ENCODE results near the gene TVP23C. TPM values are rescaled to one million over a fixed set of nuclear protein-coding genes. Genes with fewer than 3 reads are reported as not detected.

TVP23C gene
- total and polyA plus RNA-seq, 2 donors (not counting 3 experiments of a cell fraction or from before 2014, with no cell fraction given), result 6.4 to 36.3 TPM

DNA sequence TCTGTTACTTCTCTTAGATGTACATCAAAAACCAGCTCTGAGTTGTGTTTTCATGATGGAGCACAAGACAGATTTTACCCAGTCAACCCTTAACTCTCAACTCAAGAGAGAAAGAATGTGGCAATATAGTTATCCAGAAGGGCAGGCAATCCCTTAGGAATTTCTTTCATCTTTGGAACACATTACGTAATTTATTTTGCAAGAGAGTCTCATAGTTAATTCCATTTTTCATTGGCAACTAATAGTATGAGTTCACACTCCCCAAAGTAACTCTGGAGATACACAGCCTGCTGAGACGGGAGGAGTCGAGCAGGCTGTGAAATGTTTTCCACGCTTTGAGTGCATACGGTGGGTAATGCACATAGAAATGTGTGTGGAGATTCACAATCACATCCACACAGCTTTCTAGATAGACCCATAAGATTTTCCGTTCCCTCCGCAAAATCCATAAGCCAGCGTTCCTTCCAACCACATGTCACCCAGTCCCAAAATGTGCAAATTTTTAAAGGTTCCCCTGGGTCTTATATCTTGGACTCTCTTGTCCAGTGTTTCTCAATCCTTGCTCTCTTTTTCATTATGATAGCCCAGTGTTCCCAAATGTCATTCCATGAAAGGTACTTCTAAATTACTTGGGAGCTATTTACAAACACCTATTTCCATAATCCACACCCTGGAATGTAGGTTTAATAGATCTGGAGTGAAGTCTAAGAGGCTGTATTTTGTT lies 87.5 kb downstream of the TVP23C start:
- H3K79me2 ChIP-seq (ENCODE audit: control insufficient read depth, insufficient read depth, low read length), result no peaks in the 10 kb centered on the region
- H3K27ac ChIP-seq (ENCODE audit: insufficient read depth, low read depth, low read length), result no peak overlapping the region
- ChIA-PET CTCF (interaction anchor here (0.8 to 2.0 kb wide), 2 partner anchors 12 to 39 kb away, joined by 3 to 5 read pairs; no protein-coding TSS in a partner anchor), POLR2A (no interaction called here)
- no peaks in the 10 kb centered on the region for H4K20me1 ChIP-seq (replicated peaks; ENCODE audit: control insufficient read depth, extremely low read depth, insufficient read depth, low read length)
- H3K9me3 ChIP-seq (replicated peaks; ENCODE audit: control insufficient read depth, insufficient read depth, low read length), result no peaks in the 10 kb centered on the region
- no peak overlapping the region for H2AFZ ChIP-seq (ENCODE audit: low read depth, low read length)
- H3K9ac ChIP-seq (replicated peaks; ENCODE audit: extremely low read depth, insufficient read depth, low read length), result no peak overlapping the region
- no peak overlapping the region for H3K4me3 ChIP-seq (replicated peaks in 1 of 3; ENCODE audit: insufficient read depth in 1 of 3, low read depth in 1 of 3, low read length in 3 of 3)
- dilution Hi-C loops (cut with MboI; ENCODE audit: extremely low pct_ligation_motif_present, low sequenced_read_pairs), result no loop called here
- H3K27me3 ChIP-seq (ENCODE audit: control insufficient read depth in 2 of 2, insufficient read depth in 2 of 2, low read length in 2 of 2), result no peaks in the 10 kb centered on the region
- TF ChIP-seq, protein P1, sequence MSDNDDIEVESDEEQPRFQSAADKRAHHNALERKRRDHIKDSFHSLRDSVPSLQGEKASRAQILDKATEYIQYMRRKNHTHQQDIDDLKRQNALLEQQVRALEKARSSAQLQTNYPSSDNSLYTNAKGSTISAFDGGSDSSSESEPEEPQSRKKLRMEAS (IDR thresholded peaks at IDR 0.05; ENCODE audit: insufficient read depth, insufficient read length), result no peak
- TF ChIP-seq POLR2A (IDR thresholded peaks at IDR 0.05; ENCODE audit: low read depth, low read length) (no peak), FOS (IDR thresholded peaks at IDR 0.05; ENCODE audit: borderline replicate concordance, insufficient read depth, low read length) (no peak), GATA2 (IDR thresholded peaks at IDR 0.05; ENCODE audit: insufficient read depth, insufficient read length, low read depth, low read length) (no peak), EZH2 (IDR thresholded peaks at IDR 0.05; ENCODE audit: borderline replicate concordance, low read depth, low read length, severe bottlenecking) (no peak)
- TF ChIP-seq, protein P2, sequence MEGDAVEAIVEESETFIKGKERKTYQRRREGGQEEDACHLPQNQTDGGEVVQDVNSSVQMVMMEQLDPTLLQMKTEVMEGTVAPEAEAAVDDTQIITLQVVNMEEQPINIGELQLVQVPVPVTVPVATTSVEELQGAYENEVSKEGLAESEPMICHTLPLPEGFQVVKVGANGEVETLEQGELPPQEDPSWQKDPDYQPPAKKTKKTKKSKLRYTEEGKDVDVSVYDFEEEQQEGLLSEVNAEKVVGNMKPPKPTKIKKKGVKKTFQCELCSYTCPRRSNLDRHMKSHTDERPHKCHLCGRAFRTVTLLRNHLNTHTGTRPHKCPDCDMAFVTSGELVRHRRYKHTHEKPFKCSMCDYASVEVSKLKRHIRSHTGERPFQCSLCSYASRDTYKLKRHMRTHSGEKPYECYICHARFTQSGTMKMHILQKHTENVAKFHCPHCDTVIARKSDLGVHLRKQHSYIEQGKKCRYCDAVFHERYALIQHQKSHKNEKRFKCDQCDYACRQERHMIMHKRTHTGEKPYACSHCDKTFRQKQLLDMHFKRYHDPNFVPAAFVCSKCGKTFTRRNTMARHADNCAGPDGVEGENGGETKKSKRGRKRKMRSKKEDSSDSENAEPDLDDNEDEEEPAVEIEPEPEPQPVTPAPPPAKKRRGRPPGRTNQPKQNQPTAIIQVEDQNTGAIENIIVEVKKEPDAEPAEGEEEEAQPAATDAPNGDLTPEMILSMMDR (IDR thresholded peaks at IDR 0.05; ENCODE audit: extremely low read depth in 1 of 2, insufficient read depth in 1 of 2, low read depth in 1 of 2, low read length in 2 of 2), result no peak
- intact Hi-C loops (cut with micrococcal nuclease), result no loop called here
- H3K4me1 ChIP-seq (ENCODE audit: control insufficient read depth, extremely low read depth, insufficient read depth, low read length), result peaks cover 22% of the 10 kb centered on the region
- no peaks in the 10 kb centered on the region for H3K9me1 ChIP-seq (replicated peaks; ENCODE audit: control insufficient read depth, extremely low read depth, insufficient read depth, low read length)
- DNase-seq (ENCODE audit: low read depth, low spot score) (no peak), FAIRE-seq (no peak)
- H3K36me3 ChIP-seq (ENCODE audit: control insufficient read depth in 2 of 2, extremely low read depth in 1 of 2, insufficient read depth in 2 of 2, low read length in 2 of 2), result no peaks in the 10 kb centered on the region
- no peak overlapping the region for H3K4me2 ChIP-seq (ENCODE audit: insufficient read depth, low read length)
- no TSS peak for BruUV-seq (replicated peaks)

Measured in endothelial cell of umbilical vein (primary cell).